ENCODE measurements around the gene SH2D7. TPM values are rescaled to one million over a fixed set of nuclear protein-coding genes. Genes with fewer than 3 reads are reported as not detected.

SH2D7 gene
- total and polyA plus RNA-seq, 2 donors (not counting 3 experiments of a cell fraction or from before 2014, with no cell fraction given): not detected

- intact Hi-C loops (cut with micrococcal nuclease): no loop called here
- dilution Hi-C loops (cut with MboI; ENCODE audit: extremely low pct_ligation_motif_present, low sequenced_read_pairs): no loop called here
- Histone ChIP-seq H2AFZ (ENCODE audit: low read depth, low read length) (no peak overlapping the region), H3K27me3 (ENCODE audit: control insufficient read depth in 2 of 2, insufficient read depth in 2 of 2, low read length in 2 of 2) (no peaks in the 10 kb centered on the region), H3K9me1 (replicated peaks; ENCODE audit: control insufficient read depth, extremely low read depth, insufficient read depth, low read length) (no peaks in the 10 kb centered on the region), H3K79me2 (ENCODE audit: control insufficient read depth, insufficient read depth, low read length) (peaks cover 50% of the 10 kb centered on the region), H3K9me3 (replicated peaks; ENCODE audit: control insufficient read depth, insufficient read depth, low read length) (no peaks in the 10 kb centered on the region), H3K4me2 (ENCODE audit: insufficient read depth, low read length) (no peak overlapping the region), H3K4me1 (ENCODE audit: control insufficient read depth, extremely low read depth, insufficient read depth, low read length) (peaks cover 64% of the 10 kb centered on the region), H3K9ac (replicated peaks; ENCODE audit: extremely low read depth, insufficient read depth, low read length) (no peak overlapping the region), H3K4me3 (replicated peaks in 1 of 3; ENCODE audit: insufficient read depth in 1 of 3, low read depth in 1 of 3, low read length in 3 of 3) (no peak overlapping the region), H4K20me1 (replicated peaks; ENCODE audit: control insufficient read depth, extremely low read depth, insufficient read depth, low read length) (no peaks in the 10 kb centered on the region), H3K27ac (ENCODE audit: insufficient read depth, low read depth, low read length) (no peak overlapping the region), H3K36me3 (ENCODE audit: control insufficient read depth in 2 of 2, extremely low read depth in 1 of 2, insufficient read depth in 2 of 2, low read length in 2 of 2) (no peaks in the 10 kb centered on the region)
- no TSS peak for BruUV-seq (replicated peaks)
- FAIRE-seq (no peak), DNase-seq (ENCODE audit: low read depth, low spot score) (no peak)
- ChIA-PET CTCF (no interaction called here), POLR2A (no interaction called here)
- TF ChIP-seq JUN (IDR thresholded peaks at IDR 0.05; ENCODE audit: borderline replicate concordance, insufficient read depth, insufficient read length, low read depth): no peak
- no peak for TF ChIP-seq POLR2A (IDR thresholded peaks at IDR 0.05; ENCODE audit: low read depth, low read length)
- TF ChIP-seq MAX (IDR thresholded peaks at IDR 0.05; ENCODE audit: insufficient read depth, insufficient read length): no peak
- no peak for TF ChIP-seq EZH2 (IDR thresholded peaks at IDR 0.05; ENCODE audit: borderline replicate concordance, low read depth, low read length, severe bottlenecking)
- no peak for TF ChIP-seq FOS (IDR thresholded peaks at IDR 0.05; ENCODE audit: borderline replicate concordance, insufficient read depth, low read length)
- TF ChIP-seq CTCF (IDR thresholded peaks at IDR 0.05; ENCODE audit: extremely low read depth in 1 of 2, insufficient read depth in 1 of 2, low read depth in 1 of 2, low read length in 2 of 2): no peak
- TF ChIP-seq MYC (IDR thresholded peaks at IDR 0.05; ENCODE audit: low read depth, low read length): no peak
- no peak for TF ChIP-seq GATA2 (IDR thresholded peaks at IDR 0.05; ENCODE audit: insufficient read depth, insufficient read length, low read depth, low read length)
- no peak for TF ChIP-seq POLR2AphosphoS5 (IDR thresholded peaks at IDR 0.05; ENCODE audit: insufficient read depth, low read depth, low read length)
These were observed 37.4 kb upstream of the SH2D7 start for GRCh38 chr15:78054966-78055365.
